Measurements from ENCODE around the gene INAFM2.

The INAFM2 gene

GRCh38 chr15:40369474-40369869 is 46.0 kb downstream of the INAFM2 start:
- no peak for DNase-seq
- Mint-ChIP-seq H3K9me3 (no peaks in the 10 kb centered on the region), H3K4me3 (no peak overlapping the region), H3K36me3 (ENCODE audit: low read depth) (no peaks in the 10 kb centered on the region), H3K27ac (no peak overlapping the region), H3K27me3 (no peaks in the 10 kb centered on the region), H3K4me1 (peaks cover 23% of the 10 kb centered on the region)
- ATAC-seq, result no peak

- no peak for ATAC-seq
- Mint-ChIP-seq H3K27me3 (no peaks in the 10 kb centered on the region), H3K4me1 (peaks cover 23% of the 10 kb centered on the region), H3K9me3 (no peaks in the 10 kb centered on the region), H3K4me3 (no peak overlapping the region), H3K36me3 (ENCODE audit: low read depth) (no peaks in the 10 kb centered on the region), H3K27ac (no peak overlapping the region)
- no peak for DNase-seq
These were observed 46.5 kb downstream of the INAFM2 start for GRCh38 chr15:40369971-40370370.

GRCh38 chr15:40372981-40373380 is 49.5 kb downstream of the INAFM2 start:
- H3K4me1 Mint-ChIP-seq, result peaks cover 4% of the 10 kb centered on the region
- no peak overlapping the region for H3K4me3 Mint-ChIP-seq
- no peak overlapping the region for H3K27ac Mint-ChIP-seq
- H3K9me3 Mint-ChIP-seq, result no peaks in the 10 kb centered on the region
- no peak for ATAC-seq
- no peaks in the 10 kb centered on the region for H3K36me3 Mint-ChIP-seq (ENCODE audit: low read depth)
- DNase-seq, result no peak
- no peaks in the 10 kb centered on the region for H3K27me3 Mint-ChIP-seq

Data from activated naive CD8-positive, alpha-beta T cell treated with anti-CD3 and anti-CD28 coated beads, Interleukin-2, amount 50 U/mL, for 24 hours (primary cell).